ENCODE results near the gene ENDOU. TPM values are rescaled to one million over a fixed set of nuclear protein-coding genes. Genes with fewer than 3 reads are reported as not detected.

ENDOU gene
- total RNA-seq, 1 experiment from 2014 or later: not detected

DNA sequence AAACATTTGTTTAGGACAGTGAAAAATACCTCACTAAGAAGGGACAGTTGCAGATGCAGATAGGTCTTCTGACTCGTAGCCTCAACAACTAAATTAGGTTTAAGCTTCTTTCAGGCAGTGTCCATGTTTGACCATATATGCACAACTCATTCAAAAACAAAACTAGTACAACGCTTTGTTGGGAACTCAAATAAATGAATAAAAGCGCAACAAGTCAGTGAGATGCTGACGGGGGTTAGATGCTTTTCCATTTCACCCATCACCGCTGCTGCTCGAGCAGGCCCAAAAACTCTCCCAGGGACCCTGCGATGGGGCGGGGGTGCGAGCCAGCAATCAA is 20.1 kb downstream of the ENDOU start:
- peaks cover 8% of the 10 kb centered on the region; the same call in 1 of the 2 replicates for H3K36me3 Mint-ChIP-seq
- no peaks in the 10 kb centered on the region for H3K27me3 Mint-ChIP-seq (ENCODE audit: low read depth)
- no peaks in the 10 kb centered on the region for H3K9me3 Mint-ChIP-seq
- ChIA-PET POLR2A (interaction anchor here (1.4 kb wide), 1 partner anchor 68 kb away, joined by 3 read pairs; the partner anchor contains the start of gene SLC48A1), CTCF (interaction anchor here (0.7 kb wide), 1 partner anchor 133 kb away, joined by 3 read pairs; no protein-coding TSS in a partner anchor)
- H3K4me1 Mint-ChIP-seq: peaks cover 21% of the 10 kb centered on the region
- no peak for DNase-seq (ENCODE audit: low spot score)
- H3K4me3 Mint-ChIP-seq: peak overlapping the region; percentile 76
- peak overlapping the region; percentile 39; the same call in 1 of the 2 replicates for H3K27ac Mint-ChIP-seq
- ATAC-seq: peak; percentile 10
- TF ChIP-seq GABPB1 (CRISPR knock-in tag; IDR thresholded peaks at IDR 0.05) (no peak), SMAD3 (CRISPR knock-in tag; IDR thresholded peaks at IDR 0.05; ENCODE audit: borderline replicate concordance) (no peak), SMAD4 (CRISPR knock-in tag; IDR thresholded peaks at IDR 0.05) (no peak), ZNF219 (CRISPR knock-in tag; IDR thresholded peaks at IDR 0.05; ENCODE audit: borderline replicate concordance) (no peak)
- TF ChIP-seq, protein P1, sequence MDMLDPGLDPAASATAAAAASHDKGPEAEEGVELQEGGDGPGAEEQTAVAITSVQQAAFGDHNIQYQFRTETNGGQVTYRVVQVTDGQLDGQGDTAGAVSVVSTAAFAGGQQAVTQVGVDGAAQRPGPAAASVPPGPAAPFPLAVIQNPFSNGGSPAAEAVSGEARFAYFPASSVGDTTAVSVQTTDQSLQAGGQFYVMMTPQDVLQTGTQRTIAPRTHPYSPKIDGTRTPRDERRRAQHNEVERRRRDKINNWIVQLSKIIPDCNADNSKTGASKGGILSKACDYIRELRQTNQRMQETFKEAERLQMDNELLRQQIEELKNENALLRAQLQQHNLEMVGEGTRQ (CRISPR knock-in tag; IDR thresholded peaks at IDR 0.05): no peak

DNA sequence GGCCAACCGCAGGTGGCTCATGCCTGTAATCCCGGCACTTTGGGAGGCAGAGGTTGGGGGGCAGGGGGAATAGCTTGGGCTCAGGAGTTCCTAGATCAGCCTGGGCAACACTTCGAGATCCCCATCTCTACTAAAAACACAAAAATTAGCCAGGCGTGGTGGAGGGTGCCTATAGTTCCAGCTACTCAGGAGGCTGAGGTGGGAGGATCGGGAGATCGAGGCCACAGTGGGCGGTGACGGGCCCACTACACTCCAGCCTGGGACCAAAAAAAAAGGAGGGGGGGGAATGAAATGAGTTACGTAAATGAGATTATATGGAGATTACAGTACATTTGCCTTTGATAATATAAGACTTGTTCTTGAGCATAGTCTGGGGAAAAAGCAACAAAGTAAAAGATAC is 20.6 kb downstream of the ENDOU start:
- Mint-ChIP-seq H3K9me3 (no peaks in the 10 kb centered on the region), H3K27ac (peak overlapping the region; percentile 39; the same call in 1 of the 2 replicates), H3K36me3 (peaks cover 11% of the 10 kb centered on the region; the same call in 1 of the 2 replicates), H3K4me3 (peak overlapping the region; percentile 76), H3K27me3 (ENCODE audit: low read depth) (no peaks in the 10 kb centered on the region), H3K4me1 (peaks cover 21% of the 10 kb centered on the region)
- ChIA-PET POLR2A (no interaction called here), CTCF (interaction anchor here (0.7 kb wide), 1 partner anchor 133 kb away, joined by 3 read pairs; no protein-coding TSS in a partner anchor)
- DNase-seq (ENCODE audit: low spot score): no peak
- no peak for ATAC-seq
- no peak for TF ChIP-seq CBFB (CRISPR knock-in tag; IDR thresholded peaks at IDR 0.05; ENCODE audit: low read depth)
- TF ChIP-seq NFE2L1 (CRISPR knock-in tag; IDR thresholded peaks at IDR 0.05): no peak
- TF ChIP-seq, protein P2, sequence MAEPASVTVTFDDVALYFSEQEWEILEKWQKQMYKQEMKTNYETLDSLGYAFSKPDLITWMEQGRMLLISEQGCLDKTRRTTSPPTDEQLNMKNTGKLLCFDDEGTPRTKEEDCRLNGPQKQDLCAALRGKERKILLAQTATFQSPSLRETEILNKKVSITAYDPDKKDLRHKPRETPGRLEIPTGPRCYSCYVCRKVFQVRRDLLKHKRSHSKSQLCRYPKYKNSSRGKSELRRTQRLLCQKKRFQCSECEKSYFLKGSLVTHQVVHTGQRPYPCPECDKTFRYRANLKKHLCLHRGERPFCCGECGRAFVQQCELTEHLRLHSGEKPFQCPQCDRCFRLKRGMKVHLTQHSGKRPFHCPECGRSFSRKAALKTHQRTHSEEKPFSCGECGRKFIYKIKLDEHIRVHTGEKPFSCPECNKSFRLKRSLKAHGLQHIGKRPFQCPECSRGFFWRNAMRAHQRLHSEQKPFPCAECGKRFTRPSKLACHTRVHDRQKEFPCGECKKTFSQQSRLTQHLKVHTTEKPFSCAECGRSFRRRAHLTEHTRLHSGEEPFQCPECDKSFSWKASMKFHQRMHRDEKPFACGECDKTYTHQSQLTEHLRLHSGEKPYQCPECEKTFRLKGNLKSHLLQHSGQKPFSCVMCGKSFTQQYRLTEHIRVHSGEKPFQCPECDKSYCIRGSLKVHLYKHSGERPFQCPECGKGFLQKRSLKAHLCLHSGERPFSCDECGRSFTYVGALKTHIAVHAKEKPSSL (CRISPR knock-in tag; conservative IDR thresholded peaks at IDR 0.05): no peak
- TF ChIP-seq, protein P1 (CRISPR knock-in tag; IDR thresholded peaks at IDR 0.05): no peak
- TF ChIP-seq, protein P3, sequence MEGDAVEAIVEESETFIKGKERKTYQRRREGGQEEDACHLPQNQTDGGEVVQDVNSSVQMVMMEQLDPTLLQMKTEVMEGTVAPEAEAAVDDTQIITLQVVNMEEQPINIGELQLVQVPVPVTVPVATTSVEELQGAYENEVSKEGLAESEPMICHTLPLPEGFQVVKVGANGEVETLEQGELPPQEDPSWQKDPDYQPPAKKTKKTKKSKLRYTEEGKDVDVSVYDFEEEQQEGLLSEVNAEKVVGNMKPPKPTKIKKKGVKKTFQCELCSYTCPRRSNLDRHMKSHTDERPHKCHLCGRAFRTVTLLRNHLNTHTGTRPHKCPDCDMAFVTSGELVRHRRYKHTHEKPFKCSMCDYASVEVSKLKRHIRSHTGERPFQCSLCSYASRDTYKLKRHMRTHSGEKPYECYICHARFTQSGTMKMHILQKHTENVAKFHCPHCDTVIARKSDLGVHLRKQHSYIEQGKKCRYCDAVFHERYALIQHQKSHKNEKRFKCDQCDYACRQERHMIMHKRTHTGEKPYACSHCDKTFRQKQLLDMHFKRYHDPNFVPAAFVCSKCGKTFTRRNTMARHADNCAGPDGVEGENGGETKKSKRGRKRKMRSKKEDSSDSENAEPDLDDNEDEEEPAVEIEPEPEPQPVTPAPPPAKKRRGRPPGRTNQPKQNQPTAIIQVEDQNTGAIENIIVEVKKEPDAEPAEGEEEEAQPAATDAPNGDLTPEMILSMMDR (IDR thresholded peaks at IDR 0.05): no peak
- no peak for TF ChIP-seq ZNF263 (CRISPR knock-in tag; IDR thresholded peaks at IDR 0.05; ENCODE audit: low read depth)
- TF ChIP-seq, protein P4, sequence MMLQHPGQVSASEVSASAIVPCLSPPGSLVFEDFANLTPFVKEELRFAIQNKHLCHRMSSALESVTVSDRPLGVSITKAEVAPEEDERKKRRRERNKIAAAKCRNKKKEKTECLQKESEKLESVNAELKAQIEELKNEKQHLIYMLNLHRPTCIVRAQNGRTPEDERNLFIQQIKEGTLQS (CRISPR knock-in tag; conservative IDR thresholded peaks at IDR 0.05): no peak
- TF ChIP-seq ZNF317 (CRISPR knock-in tag; IDR thresholded peaks at IDR 0.05; ENCODE audit: borderline replicate concordance, low read depth): no peak
- no peak for TF ChIP-seq RELA (CRISPR knock-in tag; IDR thresholded peaks at IDR 0.05; ENCODE audit: borderline replicate concordance)
- TF ChIP-seq, protein P5, sequence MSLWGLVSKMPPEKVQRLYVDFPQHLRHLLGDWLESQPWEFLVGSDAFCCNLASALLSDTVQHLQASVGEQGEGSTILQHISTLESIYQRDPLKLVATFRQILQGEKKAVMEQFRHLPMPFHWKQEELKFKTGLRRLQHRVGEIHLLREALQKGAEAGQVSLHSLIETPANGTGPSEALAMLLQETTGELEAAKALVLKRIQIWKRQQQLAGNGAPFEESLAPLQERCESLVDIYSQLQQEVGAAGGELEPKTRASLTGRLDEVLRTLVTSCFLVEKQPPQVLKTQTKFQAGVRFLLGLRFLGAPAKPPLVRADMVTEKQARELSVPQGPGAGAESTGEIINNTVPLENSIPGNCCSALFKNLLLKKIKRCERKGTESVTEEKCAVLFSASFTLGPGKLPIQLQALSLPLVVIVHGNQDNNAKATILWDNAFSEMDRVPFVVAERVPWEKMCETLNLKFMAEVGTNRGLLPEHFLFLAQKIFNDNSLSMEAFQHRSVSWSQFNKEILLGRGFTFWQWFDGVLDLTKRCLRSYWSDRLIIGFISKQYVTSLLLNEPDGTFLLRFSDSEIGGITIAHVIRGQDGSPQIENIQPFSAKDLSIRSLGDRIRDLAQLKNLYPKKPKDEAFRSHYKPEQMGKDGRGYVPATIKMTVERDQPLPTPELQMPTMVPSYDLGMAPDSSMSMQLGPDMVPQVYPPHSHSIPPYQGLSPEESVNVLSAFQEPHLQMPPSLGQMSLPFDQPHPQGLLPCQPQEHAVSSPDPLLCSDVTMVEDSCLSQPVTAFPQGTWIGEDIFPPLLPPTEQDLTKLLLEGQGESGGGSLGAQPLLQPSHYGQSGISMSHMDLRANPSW (CRISPR knock-in tag; conservative IDR thresholded peaks at IDR 0.05; ENCODE audit: low read depth): no peak
- TF ChIP-seq ZNF219 (CRISPR knock-in tag; IDR thresholded peaks at IDR 0.05; ENCODE audit: borderline replicate concordance): no peak
- no peak for TF ChIP-seq NR2C2 (CRISPR knock-in tag; IDR thresholded peaks at IDR 0.05)
- TF ChIP-seq, protein P6, sequence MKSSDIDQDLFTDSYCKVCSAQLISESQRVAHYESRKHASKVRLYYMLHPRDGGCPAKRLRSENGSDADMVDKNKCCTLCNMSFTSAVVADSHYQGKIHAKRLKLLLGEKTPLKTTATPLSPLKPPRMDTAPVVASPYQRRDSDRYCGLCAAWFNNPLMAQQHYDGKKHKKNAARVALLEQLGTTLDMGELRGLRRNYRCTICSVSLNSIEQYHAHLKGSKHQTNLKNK (CRISPR knock-in tag; IDR thresholded peaks at IDR 0.05): no peak
- TF ChIP-seq TEAD4 (CRISPR knock-in tag; IDR thresholded peaks at IDR 0.05): no peak
- no peak for TF ChIP-seq FOXK1 (CRISPR knock-in tag; IDR thresholded peaks at IDR 0.05)
